ENCODE data around the gene PLXDC2.
"Not testable (repeated sequence)": the region's sequence is repeated elsewhere in the genome, so short reads cannot be mapped to it uniquely, and the experiment has no call there.

DNA sequence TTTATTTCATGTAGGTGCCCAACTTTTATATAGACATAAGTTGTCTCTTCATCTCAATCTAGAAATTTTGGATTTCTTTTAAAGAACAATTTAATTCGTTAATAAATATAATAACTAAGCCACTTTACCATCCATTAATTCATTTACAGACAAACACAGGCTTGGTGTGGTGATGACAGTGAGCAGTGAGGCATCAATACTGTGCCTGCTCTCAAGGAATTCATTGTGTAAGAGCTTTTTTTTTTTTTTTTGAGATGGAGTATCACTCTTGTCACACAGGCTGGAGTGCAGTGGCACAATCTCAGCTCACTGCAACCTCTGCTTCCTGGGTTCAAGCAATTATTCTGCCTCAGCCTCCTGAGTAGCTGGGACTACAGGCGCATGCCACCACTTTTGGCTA lies 185.8 kb downstream of the PLXDC2 start:
- TF ChIP-seq ZNF530 (tag by site-specific recombination; IDR thresholded peaks at IDR 0.05; ENCODE audit: low read depth); REST (tag by site-specific recombination; IDR thresholded peaks at IDR 0.05); ZNF394 (tag by site-specific recombination; IDR thresholded peaks at IDR 0.05; ENCODE audit: borderline replicate concordance); BCL11B (tag by site-specific recombination; IDR thresholded peaks at IDR 0.05; ENCODE audit: low read depth); KLF16 (tag by site-specific recombination; IDR thresholded peaks at IDR 0.05): not testable (repeated sequence)
- TF ChIP-seq, protein P1, sequence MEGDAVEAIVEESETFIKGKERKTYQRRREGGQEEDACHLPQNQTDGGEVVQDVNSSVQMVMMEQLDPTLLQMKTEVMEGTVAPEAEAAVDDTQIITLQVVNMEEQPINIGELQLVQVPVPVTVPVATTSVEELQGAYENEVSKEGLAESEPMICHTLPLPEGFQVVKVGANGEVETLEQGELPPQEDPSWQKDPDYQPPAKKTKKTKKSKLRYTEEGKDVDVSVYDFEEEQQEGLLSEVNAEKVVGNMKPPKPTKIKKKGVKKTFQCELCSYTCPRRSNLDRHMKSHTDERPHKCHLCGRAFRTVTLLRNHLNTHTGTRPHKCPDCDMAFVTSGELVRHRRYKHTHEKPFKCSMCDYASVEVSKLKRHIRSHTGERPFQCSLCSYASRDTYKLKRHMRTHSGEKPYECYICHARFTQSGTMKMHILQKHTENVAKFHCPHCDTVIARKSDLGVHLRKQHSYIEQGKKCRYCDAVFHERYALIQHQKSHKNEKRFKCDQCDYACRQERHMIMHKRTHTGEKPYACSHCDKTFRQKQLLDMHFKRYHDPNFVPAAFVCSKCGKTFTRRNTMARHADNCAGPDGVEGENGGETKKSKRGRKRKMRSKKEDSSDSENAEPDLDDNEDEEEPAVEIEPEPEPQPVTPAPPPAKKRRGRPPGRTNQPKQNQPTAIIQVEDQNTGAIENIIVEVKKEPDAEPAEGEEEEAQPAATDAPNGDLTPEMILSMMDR (tag by site-specific recombination; IDR thresholded peaks at IDR 0.05) = not testable (repeated sequence)
